ENCODE measurements around the gene CDK11B. TPM values are rescaled to one million over a fixed set of nuclear protein-coding genes. Genes with fewer than 3 reads are reported as not detected.

CDK11B gene
- total RNA-seq, 1 experiment from 2014 or later = 30.1 TPM

GRCh38 chr1:1666526-1666925, 7.7 kb upstream of the CDK11B start:
- H3K79me2 ChIP-seq (ENCODE audit: insufficient read depth, low read length) = no peaks in the 10 kb centered on the region
- no peak overlapping the region for H2BK5ac ChIP-seq (ENCODE audit: insufficient read length, low read length)
- no peak for TF ChIP-seq CTCF (conservative IDR thresholded peaks at IDR 0.05)
- no peak overlapping the region for H2BK120ac ChIP-seq (ENCODE audit: low read depth, low read length, poor library complexity, severe bottlenecking)
- no peak overlapping the region for H3K4ac ChIP-seq (ENCODE audit: low read depth, low read length)
- no peak overlapping the region for H3K4me2 ChIP-seq (ENCODE audit: insufficient read depth, insufficient read length, low read length)
- H3K27ac Mint-ChIP-seq = no peak overlapping the region
- H4K91ac ChIP-seq (ENCODE audit: insufficient read length, low read depth, low read length) = no peak overlapping the region
- H2AK5ac ChIP-seq (ENCODE audit: insufficient read length, low read length) = no peak overlapping the region
- no peaks in the 10 kb centered on the region for H3K27me3 ChIP-seq (ENCODE audit: insufficient read depth, low read length)
- no peak overlapping the region for H3K4me3 Mint-ChIP-seq
- no CpG with 5 or more reads among the region's 15 CpGs for WGBS (ENCODE audit: extremely low coverage, insufficient read length, low lambda C conversion rate)
- no peak overlapping the region for H2BK15ac ChIP-seq (ENCODE audit: low read depth, low read length)
- H3K56ac ChIP-seq (ENCODE audit: insufficient read length, low read depth, low read length) = no peak overlapping the region
- no peak overlapping the region for H2BK12ac ChIP-seq (ENCODE audit: insufficient read length, low read depth, low read length)
- no peaks in the 10 kb centered on the region for H4K20me1 ChIP-seq (ENCODE audit: control insufficient read depth, insufficient read depth, insufficient read length)
- H3K27me3 Mint-ChIP-seq (ENCODE audit: low read depth) = no peaks in the 10 kb centered on the region
- no peak overlapping the region for H2BK20ac ChIP-seq (ENCODE audit: low read depth, low read length, poor library complexity, severe bottlenecking)
- no peak overlapping the region for H2AFZ ChIP-seq (ENCODE audit: low read length)
- H3K36me3 Mint-ChIP-seq (ENCODE audit: insufficient read depth in 1 of 3, low read depth in 3 of 3) = peaks cover 10 to 41% (median 36%) of the 10 kb centered on the region in 3 experiments; a peak in 6 of 7 replicates
- H4K8ac ChIP-seq (replicated peaks; ENCODE audit: insufficient read length, low read depth, low read length) = no peak overlapping the region
- no peak overlapping the region for H3T11ph ChIP-seq (ENCODE audit: low read length)
- H3K4me1 ChIP-seq (ENCODE audit: insufficient read depth, low read length) = no peaks in the 10 kb centered on the region
- DNase-seq = no peak
- no peaks in the 10 kb centered on the region for H3K23me2 ChIP-seq (ENCODE audit: insufficient read length, low read depth, low read length, poor library complexity, severe bottlenecking)
- no peaks in the 10 kb centered on the region for H3K9me3 Mint-ChIP-seq
- H4K5ac ChIP-seq (ENCODE audit: insufficient read length, low read depth, low read length) = no peak overlapping the region
- no peak overlapping the region for H3K27ac ChIP-seq (ENCODE audit: insufficient read length, low read depth, low read length)
- no peaks in the 10 kb centered on the region for H3K9me3 ChIP-seq (ENCODE audit: control insufficient read depth, low read depth, low read length)
- H3K18ac ChIP-seq (ENCODE audit: insufficient read length, low read depth, low read length) = no peak overlapping the region
- no peaks in the 10 kb centered on the region for H3K4me1 Mint-ChIP-seq
- no peak overlapping the region for H3K9ac ChIP-seq (ENCODE audit: extremely low read depth, insufficient read length, low read length)
- H3K23ac ChIP-seq (ENCODE audit: insufficient read length, low read depth, low read length) = no peak overlapping the region
- H3K14ac ChIP-seq (ENCODE audit: insufficient read depth, low read length) = no peak overlapping the region
- H3K79me1 ChIP-seq (ENCODE audit: insufficient read depth, low read depth, low read length, poor library complexity, severe bottlenecking) = no peaks in the 10 kb centered on the region

All from H9 (cell line).